HG02885 (cell line): ENCODE results near the gene SLC9A6.
"Not testable (repeated sequence)": the region's sequence is repeated elsewhere in the genome, so short reads cannot be mapped to it uniquely, and the experiment has no call there.

ENCODE experiments used
- ATAC-seq: cut with Tn5 transposase; IDR thresholded peaks from one replicate; pipeline ENCODE4 v1.9.1; 2021; ENCODE audit warnings: mild to moderate bottlenecking; ENCODE audit not compliant: unreplicated experiment, poor library complexity

Gene SLC9A6

GRCh38 chrX:136059350-136059749, 74.1 kb downstream of the SLC9A6 start:
- no peak for ATAC-seq

GRCh38 chrX:136061286-136061685, 76.1 kb downstream of the SLC9A6 start:
- ATAC-seq = no peak

- no peak for ATAC-seq
These were observed 76.5 kb downstream of the SLC9A6 start for GRCh38 chrX:136061696-136062095.

- ATAC-seq = no peak
These were observed 78.3 kb downstream of the SLC9A6 start for GRCh38 chrX:136063340-136064079.

GRCh38 chrX:136064661-136065043, 79.4 kb downstream of the SLC9A6 start:
- ATAC-seq = no peak

- no peak for ATAC-seq
These were observed 79.9 kb downstream of the SLC9A6 start for GRCh38 chrX:136065044-136065671.

- ATAC-seq = no peak
These were observed 81.9 kb downstream of the SLC9A6 start for GRCh38 chrX:136067097-136067496.

- no peak for ATAC-seq
These were observed 82.7 kb downstream of the SLC9A6 start for GRCh38 chrX:136067966-136068365.

- no peak for ATAC-seq
These were observed 91.7 kb downstream of the SLC9A6 start for GRCh38 chrX:136076942-136077341.

GRCh38 chrX:136080766-136081165, 95.5 kb downstream of the SLC9A6 start:
- no peak for ATAC-seq

- ATAC-seq = no peak
These were observed 101.3 kb downstream of the SLC9A6 start for GRCh38 chrX:136086521-136086920.

- not testable (repeated sequence) for ATAC-seq
These were observed 106.7 kb downstream of the SLC9A6 start for GRCh38 chrX:136091898-136092297.

- no peak for ATAC-seq
These were observed 109.7 kb downstream of the SLC9A6 start for GRCh38 chrX:136094962-136095361.
